ENCODE results near the gene KCND2.

KCND2 gene

DNA sequence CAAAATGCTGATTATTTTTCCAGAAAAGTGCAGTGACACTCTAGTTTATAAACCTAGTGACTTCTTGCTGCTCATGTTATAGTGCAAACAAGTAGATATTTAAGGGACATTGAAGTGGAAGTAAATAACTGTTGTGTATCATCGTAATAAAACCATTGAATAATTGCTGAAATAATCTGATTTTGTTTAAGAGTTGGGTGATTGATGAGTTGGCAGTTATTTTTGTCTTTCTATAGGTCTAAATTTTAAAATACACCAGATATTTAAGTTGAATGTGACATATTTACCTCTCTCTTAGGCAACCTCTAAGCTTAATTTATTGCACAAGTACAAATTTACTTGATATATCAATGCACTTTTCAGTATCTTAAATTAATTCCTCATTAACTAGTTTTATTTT lies 392.1 kb downstream of the KCND2 start:
- no peak overlapping the region for H3K4me3 ChIP-seq (ENCODE audit: low read depth in 1 of 2, low read length in 2 of 2)
- no peaks in the 10 kb centered on the region for H3K27me3 ChIP-seq (ENCODE audit: insufficient read depth, low read length, poor library complexity)
- no peaks in the 10 kb centered on the region for H3K36me3 ChIP-seq (ENCODE audit: insufficient read depth, low read length)
- H4K20me1 ChIP-seq (ENCODE audit: insufficient read depth, low read length) = no peaks in the 10 kb centered on the region
- H3K27ac ChIP-seq (ENCODE audit: low read length) = no peak overlapping the region
- no peak overlapping the region for H2AFZ ChIP-seq (ENCODE audit: low read depth, low read length)
- no peaks in the 10 kb centered on the region for H3K79me2 ChIP-seq (ENCODE audit: insufficient read depth, low read length)
- no peak for ATAC-seq (ENCODE audit: insufficient read depth, low read depth)
- H3K9me3 ChIP-seq (ENCODE audit: insufficient read depth, low read length, severe bottlenecking) = no peaks in the 10 kb centered on the region
- H3K9ac ChIP-seq (ENCODE audit: low read depth, low read length) = no peak overlapping the region
- TF ChIP-seq, protein P1, sequence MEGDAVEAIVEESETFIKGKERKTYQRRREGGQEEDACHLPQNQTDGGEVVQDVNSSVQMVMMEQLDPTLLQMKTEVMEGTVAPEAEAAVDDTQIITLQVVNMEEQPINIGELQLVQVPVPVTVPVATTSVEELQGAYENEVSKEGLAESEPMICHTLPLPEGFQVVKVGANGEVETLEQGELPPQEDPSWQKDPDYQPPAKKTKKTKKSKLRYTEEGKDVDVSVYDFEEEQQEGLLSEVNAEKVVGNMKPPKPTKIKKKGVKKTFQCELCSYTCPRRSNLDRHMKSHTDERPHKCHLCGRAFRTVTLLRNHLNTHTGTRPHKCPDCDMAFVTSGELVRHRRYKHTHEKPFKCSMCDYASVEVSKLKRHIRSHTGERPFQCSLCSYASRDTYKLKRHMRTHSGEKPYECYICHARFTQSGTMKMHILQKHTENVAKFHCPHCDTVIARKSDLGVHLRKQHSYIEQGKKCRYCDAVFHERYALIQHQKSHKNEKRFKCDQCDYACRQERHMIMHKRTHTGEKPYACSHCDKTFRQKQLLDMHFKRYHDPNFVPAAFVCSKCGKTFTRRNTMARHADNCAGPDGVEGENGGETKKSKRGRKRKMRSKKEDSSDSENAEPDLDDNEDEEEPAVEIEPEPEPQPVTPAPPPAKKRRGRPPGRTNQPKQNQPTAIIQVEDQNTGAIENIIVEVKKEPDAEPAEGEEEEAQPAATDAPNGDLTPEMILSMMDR (IDR thresholded peaks at IDR 0.05; ENCODE audit: borderline replicate concordance, extremely low read depth, low read length, poor library complexity, severe bottlenecking) = no peak
- TF ChIP-seq EZH2 (IDR thresholded peaks at IDR 0.05; ENCODE audit: borderline replicate concordance, low read depth, low read length, severe bottlenecking) = no peak
- DNase-seq = no peak
- no peaks in the 10 kb centered on the region for H3K4me1 ChIP-seq (ENCODE audit: insufficient read depth, low read length)
- H3K4me2 ChIP-seq (ENCODE audit: insufficient read depth, low read length) = no peak overlapping the region

- Histone ChIP-seq H3K4me1 (ENCODE audit: insufficient read depth, low read length) (no peaks in the 10 kb centered on the region), H2AFZ (ENCODE audit: low read depth, low read length) (no peak overlapping the region), H3K79me2 (ENCODE audit: insufficient read depth, low read length) (no peaks in the 10 kb centered on the region), H3K4me3 (ENCODE audit: low read depth in 1 of 2, low read length in 2 of 2) (no peak overlapping the region), H3K9me3 (ENCODE audit: insufficient read depth, low read length, severe bottlenecking) (no peaks in the 10 kb centered on the region), H3K9ac (ENCODE audit: low read depth, low read length) (no peak overlapping the region), H3K27me3 (ENCODE audit: insufficient read depth, low read length, poor library complexity) (no peaks in the 10 kb centered on the region), H3K36me3 (ENCODE audit: insufficient read depth, low read length) (no peaks in the 10 kb centered on the region), H3K4me2 (ENCODE audit: insufficient read depth, low read length) (no peak overlapping the region), H4K20me1 (ENCODE audit: insufficient read depth, low read length) (no peaks in the 10 kb centered on the region), H3K27ac (ENCODE audit: low read length) (no peak overlapping the region)
- ATAC-seq (ENCODE audit: insufficient read depth, low read depth) (no peak), DNase-seq (no peak)
- TF ChIP-seq, protein P1 (IDR thresholded peaks at IDR 0.05; ENCODE audit: borderline replicate concordance, extremely low read depth, low read length, poor library complexity, severe bottlenecking) = no peak
- TF ChIP-seq EZH2 (IDR thresholded peaks at IDR 0.05; ENCODE audit: borderline replicate concordance, low read depth, low read length, severe bottlenecking) = no peak
Measured at GRCh38 chr7:120675076-120675475, 402.1 kb downstream of the KCND2 start.

DNA sequence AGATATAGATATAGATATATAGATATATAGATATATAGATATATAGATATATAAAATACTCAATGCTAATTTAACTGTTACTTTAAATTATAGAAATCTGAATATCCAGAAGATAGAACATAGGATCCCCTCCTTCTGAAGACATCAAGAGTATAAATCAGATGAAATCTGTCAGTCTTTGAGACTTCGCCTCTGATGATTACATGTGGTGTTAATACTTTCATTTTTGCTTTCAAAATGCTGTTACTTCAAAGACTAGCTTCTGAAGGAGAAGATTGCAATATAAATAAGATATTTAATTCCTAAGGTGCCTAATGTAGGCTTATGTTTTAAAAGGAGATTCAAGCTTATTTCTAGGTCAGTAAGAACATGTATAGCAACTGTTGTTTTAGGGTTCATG lies 404.6 kb downstream of the KCND2 start:
- Histone ChIP-seq H3K36me3 (ENCODE audit: insufficient read depth, low read length) (no peaks in the 10 kb centered on the region), H3K27me3 (ENCODE audit: insufficient read depth, low read length, poor library complexity) (no peaks in the 10 kb centered on the region), H3K4me3 (ENCODE audit: low read depth in 1 of 2, low read length in 2 of 2) (no peak overlapping the region), H4K20me1 (ENCODE audit: insufficient read depth, low read length) (no peaks in the 10 kb centered on the region), H3K9ac (ENCODE audit: low read depth, low read length) (no peak overlapping the region), H3K27ac (ENCODE audit: low read length) (no peak overlapping the region), H3K4me2 (ENCODE audit: insufficient read depth, low read length) (no peak overlapping the region), H2AFZ (ENCODE audit: low read depth, low read length) (no peak overlapping the region), H3K4me1 (ENCODE audit: insufficient read depth, low read length) (no peaks in the 10 kb centered on the region), H3K79me2 (ENCODE audit: insufficient read depth, low read length) (no peaks in the 10 kb centered on the region), H3K9me3 (ENCODE audit: insufficient read depth, low read length, severe bottlenecking) (no peaks in the 10 kb centered on the region)
- no peak for DNase-seq
- ATAC-seq (ENCODE audit: insufficient read depth, low read depth) = no peak
- TF ChIP-seq, protein P1 (IDR thresholded peaks at IDR 0.05; ENCODE audit: borderline replicate concordance, extremely low read depth, low read length, poor library complexity, severe bottlenecking) = no peak
- no peak for TF ChIP-seq EZH2 (IDR thresholded peaks at IDR 0.05; ENCODE audit: borderline replicate concordance, low read depth, low read length, severe bottlenecking)

DNA sequence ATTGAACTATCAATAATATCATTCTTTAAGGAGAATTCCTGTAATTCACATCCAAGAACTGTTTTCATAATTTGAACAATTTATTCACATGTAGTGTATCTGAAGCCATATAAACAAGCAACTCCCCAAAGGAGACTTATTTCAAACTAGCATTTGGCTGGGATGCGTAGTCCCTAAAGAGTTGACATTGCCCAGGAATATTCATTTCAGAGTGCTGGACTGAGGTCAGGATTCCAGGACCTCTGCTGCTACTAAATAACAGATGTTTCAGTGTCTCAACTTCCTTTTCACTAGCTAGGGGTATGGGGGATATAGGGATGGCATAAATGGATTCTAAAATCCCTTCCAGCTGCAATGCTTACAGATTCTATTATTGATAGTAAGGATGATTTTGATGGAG lies 408.0 kb downstream of the KCND2 start:
- H3K27ac ChIP-seq (ENCODE audit: low read length) = no peak overlapping the region
- TF ChIP-seq, protein P1 (IDR thresholded peaks at IDR 0.05; ENCODE audit: borderline replicate concordance, extremely low read depth, low read length, poor library complexity, severe bottlenecking) = no peak
- no peak for TF ChIP-seq EZH2 (IDR thresholded peaks at IDR 0.05; ENCODE audit: borderline replicate concordance, low read depth, low read length, severe bottlenecking)
- H3K27me3 ChIP-seq (ENCODE audit: insufficient read depth, low read length, poor library complexity) = no peaks in the 10 kb centered on the region

More for the DNA sequence above, 408.0 kb downstream of the KCND2 start:
- Histone ChIP-seq H3K9me3 (ENCODE audit: insufficient read depth, low read length, severe bottlenecking) (no peaks in the 10 kb centered on the region), H4K20me1 (ENCODE audit: insufficient read depth, low read length) (no peaks in the 10 kb centered on the region), H3K4me1 (ENCODE audit: insufficient read depth, low read length) (no peaks in the 10 kb centered on the region), H2AFZ (ENCODE audit: low read depth, low read length) (no peak overlapping the region), H3K4me3 (ENCODE audit: low read depth in 1 of 2, low read length in 2 of 2) (no peak overlapping the region), H3K36me3 (ENCODE audit: insufficient read depth, low read length) (no peaks in the 10 kb centered on the region), H3K9ac (ENCODE audit: low read depth, low read length) (no peak overlapping the region), H3K4me2 (ENCODE audit: insufficient read depth, low read length) (no peak overlapping the region), H3K79me2 (ENCODE audit: insufficient read depth, low read length) (no peaks in the 10 kb centered on the region)
- DNase-seq (no peak), ATAC-seq (ENCODE audit: insufficient read depth, low read depth) (no peak)

Data from DND-41 (cell line).